HG02884 (cell line): Measurements from ENCODE around the gene OCA2.

Experiments
- ATAC-seq: cut with Tn5 transposase; IDR thresholded peaks from one replicate; pipeline ENCODE4 v1.9.1; 2021; ENCODE audit warnings: mild to moderate bottlenecking, moderate library complexity; ENCODE audit not compliant: unreplicated experiment

Gene OCA2

GRCh38 chr15:27885201-27885600 is 213.9 kb downstream of the OCA2 start:
- ATAC-seq, result no peak

DNA sequence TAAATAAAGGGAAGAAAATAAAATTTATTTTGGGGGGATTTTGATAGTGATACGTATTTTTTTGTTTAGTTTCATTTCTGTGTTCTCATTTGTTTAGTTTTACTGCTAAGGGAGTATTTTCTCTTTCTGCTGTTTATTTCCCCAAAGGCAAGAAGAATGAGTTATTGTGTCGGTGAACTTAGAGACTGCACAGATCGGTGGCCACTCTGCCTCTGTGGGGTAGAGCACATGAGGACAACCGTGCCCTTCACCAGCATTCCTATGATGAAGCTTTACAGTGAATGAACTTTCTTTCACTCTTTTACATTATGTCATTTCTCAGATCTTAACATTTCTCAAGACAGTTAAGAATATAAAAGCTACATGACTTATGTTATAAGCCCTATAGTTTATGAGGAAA is 214.4 kb downstream of the OCA2 start:
- no peak for ATAC-seq

DNA sequence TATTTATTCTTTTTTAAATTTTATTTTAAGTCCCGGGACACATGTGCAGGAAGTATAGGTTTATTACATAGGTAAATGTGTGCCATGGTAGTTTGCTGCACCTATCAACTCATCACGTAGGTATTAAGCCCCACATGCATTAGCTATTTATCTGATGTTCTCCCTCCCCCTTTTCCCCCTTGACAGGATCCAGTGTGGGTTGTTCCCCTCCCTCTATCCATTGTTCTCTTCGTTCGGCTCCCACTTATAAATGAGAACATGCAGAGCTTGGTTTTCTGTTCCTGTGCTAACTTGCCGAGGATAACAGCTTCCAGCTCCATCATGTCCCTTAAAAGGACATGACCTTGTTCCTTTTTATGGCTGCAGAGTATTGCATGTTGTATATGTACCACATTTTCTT is 220.3 kb downstream of the OCA2 start:
- ATAC-seq, result no peak

DNA sequence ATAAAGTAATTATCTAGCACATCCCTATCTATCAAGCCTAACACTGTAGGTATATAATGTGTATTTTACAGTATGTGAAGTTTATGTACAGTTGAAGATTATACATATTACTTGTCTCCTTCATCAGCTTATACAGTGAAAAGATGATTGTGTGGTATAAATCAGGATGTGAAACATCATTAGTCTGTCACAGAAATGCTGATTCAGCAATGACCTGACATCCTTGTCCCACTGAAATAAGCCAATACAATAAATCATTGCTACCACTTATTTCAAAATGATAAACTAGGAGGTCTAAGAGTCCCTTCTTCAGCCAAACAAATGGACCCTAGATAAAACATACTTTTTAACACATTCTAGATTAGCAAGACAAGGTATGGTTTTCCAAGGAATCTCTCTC is 225.3 kb downstream of the OCA2 start:
- ATAC-seq, result no peak

GRCh38 chr15:27873039-27873438 is 226.1 kb downstream of the OCA2 start:
- no peak for ATAC-seq

GRCh38 chr15:27872355-27872754 is 226.8 kb downstream of the OCA2 start:
- ATAC-seq, result no peak

DNA sequence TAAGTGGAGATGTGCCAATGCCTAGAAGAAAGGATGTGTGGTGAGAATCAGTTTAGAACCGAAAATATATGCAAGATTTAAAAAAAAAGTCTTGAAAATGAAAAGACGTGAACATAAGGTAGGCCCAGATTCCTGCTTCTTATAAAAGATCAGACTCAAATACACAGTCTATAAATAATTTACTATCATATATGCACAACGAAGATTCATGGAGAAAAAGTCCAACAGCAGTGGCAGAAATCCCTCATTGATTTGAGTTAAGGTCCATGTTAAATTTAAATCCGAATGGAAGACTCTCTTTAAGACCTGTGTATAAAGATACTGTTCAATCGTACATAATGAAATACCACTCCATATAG is 227.2 kb downstream of the OCA2 start:
- no peak for ATAC-seq

- ATAC-seq, result no peak
Observed at GRCh38 chr15:27871078-27871901, 227.8 kb downstream of the OCA2 start.

DNA sequence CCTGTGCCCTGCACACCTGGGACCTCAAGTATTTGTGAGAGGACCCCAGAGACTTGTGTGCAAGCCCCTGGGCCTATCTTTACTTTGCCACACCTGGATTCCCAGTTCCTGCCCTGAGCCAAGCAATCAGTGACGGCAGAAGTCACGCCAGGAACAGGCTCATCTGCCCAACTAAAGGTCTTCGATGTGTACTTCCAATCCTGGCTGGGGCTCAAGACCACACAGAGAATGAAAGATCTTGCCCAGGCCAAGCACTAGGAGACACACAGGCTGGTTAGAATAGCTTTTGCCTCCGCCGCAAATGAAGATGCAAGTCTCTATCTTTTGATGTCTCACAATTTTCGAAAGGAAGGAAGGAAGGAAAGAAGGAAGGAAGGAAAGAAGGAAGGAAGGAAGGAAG is 228.8 kb downstream of the OCA2 start:
- no peak for ATAC-seq

DNA sequence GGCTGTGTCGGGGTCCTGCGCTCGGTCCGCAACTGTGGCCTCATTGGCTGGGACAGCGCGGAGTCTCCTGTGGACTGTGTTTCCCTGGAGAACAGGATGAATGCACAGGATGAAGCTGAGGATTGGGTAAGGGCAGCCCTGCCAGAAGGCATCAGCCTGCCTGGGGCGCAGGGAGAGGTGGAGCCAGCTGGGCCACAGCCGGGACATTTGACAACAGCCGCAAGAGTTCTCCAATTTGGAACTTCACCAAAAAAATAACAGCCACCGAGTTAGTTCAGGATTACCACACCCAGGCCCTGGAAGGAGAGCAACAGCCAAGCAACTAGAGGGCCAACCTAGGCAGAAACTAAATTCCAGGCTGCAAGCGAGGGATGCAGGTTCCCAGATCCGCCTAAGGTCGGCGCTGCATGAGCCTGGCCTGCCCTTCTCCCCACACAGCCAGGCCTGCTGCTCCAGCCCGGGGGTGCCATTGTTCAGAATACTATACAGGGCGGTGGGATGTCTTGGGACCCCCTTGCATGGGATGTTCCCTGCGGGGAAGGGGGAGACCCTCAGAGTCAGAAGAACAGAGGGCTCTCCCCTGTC is 229.3 kb downstream of the OCA2 start:
- no peak for ATAC-seq

DNA sequence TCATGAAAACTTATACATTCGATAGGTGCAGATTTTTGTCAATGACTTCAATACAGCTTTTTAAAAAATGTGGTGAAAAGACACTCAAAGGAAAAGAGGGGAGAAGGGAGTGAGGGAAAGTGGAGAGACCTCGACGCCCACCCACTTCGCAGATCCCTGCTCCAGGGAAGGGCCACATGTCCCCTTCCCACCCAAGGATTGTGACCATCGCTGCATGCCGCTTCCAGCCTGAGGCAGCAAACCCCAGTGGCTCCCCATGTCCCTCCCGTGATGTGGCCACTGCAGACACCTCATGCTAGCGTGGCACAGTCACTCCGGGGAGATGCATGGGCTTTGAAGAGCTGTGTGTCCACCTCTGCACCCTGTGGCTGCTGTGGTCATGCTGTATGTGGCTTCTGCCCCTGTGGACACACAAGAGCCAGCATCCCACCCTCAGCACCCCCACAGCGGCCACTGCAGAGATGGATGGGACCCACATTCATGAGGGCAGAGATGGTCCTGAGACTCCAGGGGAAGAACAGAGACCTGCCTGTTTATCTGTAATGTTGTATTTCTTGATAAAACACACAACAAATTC is 230.2 kb downstream of the OCA2 start:
- no peak for ATAC-seq

DNA sequence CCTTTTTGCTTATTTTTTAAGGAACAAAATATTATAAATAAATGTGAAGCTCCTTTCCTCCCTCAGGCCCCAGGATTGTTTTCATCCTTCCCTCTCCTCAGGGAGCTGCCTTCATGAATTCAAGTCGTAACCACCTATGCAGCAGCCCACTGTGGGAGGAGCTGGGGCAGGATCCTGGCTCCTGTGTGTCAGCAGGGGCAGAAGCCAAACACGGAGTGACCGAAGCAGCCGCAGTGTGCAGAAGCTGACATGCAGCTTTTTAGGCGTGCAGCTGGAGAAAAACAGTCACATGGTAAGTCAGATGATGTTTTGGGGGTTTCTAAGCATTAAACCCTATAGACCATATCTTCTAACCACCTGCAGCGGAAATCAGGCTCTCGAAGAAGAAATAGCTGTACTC is 231.3 kb downstream of the OCA2 start:
- no peak for ATAC-seq

- ATAC-seq, result no peak
Observed at GRCh38 chr15:27866505-27867165, 232.5 kb downstream of the OCA2 start.

DNA sequence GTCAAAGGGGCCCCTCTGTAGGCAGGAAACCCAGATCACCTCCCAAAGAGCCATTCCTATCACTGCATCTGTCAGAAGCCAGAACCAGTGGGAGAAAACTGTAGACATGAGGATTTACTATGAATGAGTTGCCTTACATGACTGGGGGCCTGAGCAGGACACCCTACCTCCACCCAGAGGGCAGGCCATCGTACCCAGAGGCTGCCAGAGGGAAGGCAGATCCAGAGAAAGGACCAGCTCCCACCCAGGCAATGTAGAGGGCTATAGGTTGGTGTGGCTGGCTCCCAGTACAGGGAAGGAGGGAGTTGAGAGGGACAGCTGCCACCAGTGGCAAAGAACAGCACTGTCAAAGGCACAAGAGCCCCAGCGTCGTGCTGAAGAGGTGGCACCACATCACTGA is 233.2 kb downstream of the OCA2 start:
- ATAC-seq, result no peak

DNA sequence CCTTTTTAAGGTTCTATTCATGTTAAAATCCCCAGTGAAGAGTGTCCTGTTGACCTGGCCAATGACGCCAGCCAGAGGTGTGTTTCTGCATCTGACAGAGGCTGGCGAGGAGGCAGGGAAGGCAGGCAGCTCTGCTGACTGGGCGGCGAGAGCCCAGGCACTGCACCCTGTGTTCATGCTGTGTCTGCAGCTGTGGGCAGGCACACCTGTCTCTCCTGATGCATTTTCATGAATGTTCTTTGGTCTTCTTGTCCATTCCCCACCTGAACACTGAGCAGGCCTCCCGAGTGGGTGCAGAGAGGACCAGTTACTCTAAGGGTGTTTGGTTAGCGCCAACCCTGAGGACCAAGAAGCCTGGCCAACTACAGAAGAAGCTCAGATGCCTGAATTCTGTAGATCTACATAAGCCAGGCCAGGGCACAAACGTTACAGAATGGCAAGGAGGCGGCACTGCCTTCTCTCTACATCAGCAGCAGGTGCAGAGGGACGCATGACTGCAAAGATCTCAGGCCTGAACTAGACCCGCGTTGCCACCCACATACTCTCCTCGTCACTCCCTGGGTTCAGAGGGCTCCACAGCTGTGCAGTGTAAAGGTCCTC is 233.7 kb downstream of the OCA2 start:
- ATAC-seq, result no peak

DNA sequence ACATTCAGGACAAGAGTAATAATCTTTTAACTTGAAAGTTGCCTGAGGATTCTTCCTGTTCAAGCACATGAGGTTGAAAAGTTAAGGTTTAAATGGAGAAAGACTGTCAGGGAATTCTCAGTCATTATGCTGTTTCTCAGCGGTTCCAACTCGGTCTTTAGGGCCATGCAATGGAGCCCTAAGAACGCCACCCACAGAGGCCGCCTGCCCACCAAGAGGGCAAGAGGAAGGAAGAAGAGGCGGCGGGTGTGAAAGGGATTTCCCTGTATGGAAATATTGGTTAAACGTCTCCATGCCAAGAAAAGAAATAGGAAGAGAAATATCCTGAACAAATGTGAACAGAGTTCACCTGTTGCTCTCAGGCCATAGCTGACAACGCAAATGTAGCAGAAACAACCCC is 234.4 kb downstream of the OCA2 start:
- ATAC-seq, result no peak

DNA sequence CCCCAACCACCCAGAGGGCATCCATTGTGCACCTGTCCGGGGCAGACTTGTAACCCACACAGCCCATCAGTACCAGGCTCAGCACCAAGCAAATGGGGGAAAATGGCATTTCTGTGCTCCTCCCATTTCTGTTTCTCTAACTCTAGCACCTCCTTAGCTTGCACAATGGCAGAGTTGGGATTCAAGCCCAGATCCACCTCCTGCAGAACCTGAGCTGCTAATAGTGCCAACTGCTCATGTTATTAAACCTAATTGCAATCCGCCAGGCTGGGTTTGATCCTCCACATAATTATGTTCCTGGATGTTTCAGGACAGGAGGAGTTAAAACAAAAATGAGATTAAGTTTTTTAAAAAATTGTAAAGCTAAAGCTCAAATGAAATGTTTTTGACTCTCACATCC is 235.0 kb downstream of the OCA2 start:
- ATAC-seq, result no peak

GRCh38 chr15:27863000-27863399 is 236.1 kb downstream of the OCA2 start:
- no peak for ATAC-seq

DNA sequence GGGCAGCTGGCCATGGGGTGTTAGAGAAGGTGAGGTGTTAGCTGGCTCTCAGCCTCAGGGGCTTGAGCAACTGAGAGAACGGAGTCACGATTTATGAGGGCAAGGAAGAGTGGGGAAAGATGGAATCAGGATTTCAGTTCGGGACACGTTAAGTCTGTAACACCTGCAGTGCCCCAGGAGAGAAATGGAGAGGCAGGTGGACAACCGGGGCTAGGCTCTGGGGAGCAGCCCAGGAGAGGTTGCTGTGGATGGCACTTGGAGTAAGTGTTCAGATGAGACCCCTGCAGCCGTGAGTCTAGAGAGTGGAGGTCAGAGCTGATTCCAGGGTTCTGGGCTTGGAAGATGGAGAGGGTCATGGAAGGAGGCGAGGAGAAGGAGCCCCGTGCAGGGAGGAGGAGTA is 237.9 kb downstream of the OCA2 start:
- ATAC-seq, result no peak

DNA sequence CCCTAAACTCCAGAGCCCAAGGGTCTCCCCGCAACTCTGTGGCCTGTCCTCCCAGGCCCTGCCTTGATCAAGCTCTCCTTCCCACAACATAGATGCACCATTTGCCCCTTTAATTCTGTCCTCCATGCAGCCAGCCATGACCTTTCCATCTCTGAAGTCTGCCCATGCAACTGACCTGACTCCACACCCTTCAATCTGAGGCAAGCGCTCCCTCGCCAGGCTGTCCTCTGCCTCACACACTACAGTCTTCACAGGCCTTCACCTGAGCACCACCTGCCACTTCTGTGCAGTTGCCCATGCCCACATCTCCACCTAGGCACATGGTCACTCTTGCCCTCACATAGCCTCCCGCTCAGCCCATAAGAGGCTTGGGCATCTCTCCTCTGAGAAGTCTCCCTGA is 244.0 kb downstream of the OCA2 start:
- no peak for ATAC-seq

DNA sequence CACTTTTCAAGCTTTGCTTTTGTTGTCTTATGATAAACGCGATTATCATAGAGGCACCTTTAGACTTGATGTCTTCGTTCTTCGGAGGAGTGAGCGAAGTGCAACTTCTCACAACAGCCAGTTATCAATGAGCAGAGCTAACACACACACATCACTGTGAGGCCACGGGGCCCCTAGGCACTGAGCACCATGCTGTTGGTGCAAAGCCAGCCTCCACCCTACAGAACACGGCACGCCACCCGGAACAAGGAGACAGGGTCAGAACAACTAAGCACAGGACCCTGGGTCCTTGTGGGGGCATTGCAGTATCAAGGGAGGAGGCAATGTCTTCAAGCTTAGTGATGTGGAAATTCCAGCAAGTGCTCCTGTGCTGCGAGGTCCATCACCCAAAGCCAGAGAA is 244.5 kb downstream of the OCA2 start:
- no peak for ATAC-seq
